GM19239 (cell line): ENCODE measurements around the gene JADE2.
A peak's percentile ranks its signal among the peaks of the same experiment; 100 is the strongest.
"Not testable (repeated sequence)": the region's sequence is repeated elsewhere in the genome, so short reads cannot be mapped to it uniquely, and the experiment has no call there.

ENCODE experiments used
- DNase-seq: peaks from one replicate; pipeline ENCODE4 v3.0.0; 2011; ENCODE audit warnings: low spot score; ENCODE audit not compliant: insufficient read length
- FAIRE-seq: peaks from 2 replicates; lab custom pipeline; 2011; peaks lifted over from hg19 to GRCh38; lab: Jason Lieb, UNC

Gene JADE2

DNA sequence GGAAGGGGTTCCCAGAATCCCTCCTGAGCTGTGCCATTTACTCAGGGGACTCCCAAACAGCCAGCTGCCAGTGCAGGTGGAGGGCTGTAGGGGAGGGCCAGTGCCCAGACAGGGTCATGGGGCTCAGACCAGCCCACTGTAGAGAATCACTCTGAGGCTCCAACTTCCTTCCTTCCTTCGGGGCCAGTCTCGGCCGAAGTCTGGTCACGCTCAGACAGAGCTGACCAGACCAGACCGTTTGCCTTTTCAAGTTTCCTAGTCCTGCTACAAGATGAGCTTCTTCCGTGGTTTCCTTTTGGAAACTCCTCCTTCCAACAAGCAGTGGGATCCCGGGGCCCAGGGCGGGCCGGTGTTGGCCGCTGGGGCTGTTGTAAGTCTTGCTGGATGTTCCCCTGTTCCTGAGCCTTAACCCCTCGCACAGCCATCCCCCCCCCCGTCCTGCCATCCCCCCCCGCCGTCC is 54.6 kb downstream of the JADE2 start:
- DNase-seq (no peak), FAIRE-seq (no peak)

DNA sequence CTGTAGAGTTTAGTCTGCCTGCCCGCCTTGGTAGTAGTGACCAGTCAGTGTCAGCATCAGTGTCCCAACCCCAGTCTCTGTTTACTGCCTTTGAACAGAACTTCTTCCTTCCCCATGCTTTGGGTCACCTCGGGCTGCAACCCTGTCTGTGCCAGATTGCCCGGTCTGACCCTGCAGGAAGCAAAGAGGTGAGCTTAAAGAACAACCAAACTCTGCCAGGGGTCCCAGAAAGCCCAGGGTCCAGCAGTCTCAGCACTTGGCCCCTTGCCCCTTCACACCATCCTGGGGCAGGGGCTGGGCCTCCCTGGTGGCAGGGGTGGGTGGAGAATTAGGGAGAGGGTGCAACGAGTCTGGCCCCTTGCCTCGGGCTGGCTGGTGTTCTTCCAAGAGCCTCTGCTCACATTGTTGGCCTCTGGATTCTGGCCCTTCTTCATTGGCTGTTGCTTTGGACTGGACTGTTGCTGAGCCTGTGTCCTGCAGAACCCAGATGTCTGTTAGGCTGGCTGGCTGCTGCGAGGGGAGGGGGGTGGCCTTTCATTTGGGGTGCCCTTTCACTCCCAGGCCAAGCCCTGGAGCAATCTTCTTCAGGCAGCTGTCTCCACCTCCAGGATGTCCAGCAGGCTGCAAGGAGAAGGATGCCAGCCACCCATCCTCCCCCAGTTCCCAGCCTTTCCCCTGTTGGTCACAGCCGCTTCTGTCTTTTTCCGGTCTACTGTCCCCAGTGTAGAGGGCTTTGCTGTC is 55.9 kb downstream of the JADE2 start:
- FAIRE-seq: no peak
- no peak for DNase-seq

DNA sequence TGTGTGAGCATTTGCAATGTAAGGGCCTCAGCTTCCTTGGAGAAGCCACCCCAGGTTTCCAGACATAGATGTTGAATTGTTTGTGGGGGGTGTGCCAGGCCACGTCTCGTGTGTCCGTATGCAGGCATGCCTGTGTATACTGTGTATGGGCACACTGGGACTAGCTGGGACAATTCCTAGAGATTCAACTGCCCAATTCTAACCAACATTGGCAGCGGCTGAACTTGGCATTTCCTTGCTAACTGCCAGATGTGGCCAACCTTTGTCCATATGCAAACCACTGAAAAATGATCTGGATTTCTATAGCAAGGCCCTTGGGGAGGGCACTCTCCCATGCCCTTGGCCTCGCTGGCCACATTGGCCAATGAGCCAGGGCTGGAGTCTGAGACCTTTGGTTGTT is 56.8 kb downstream of the JADE2 start:
- no peak for FAIRE-seq
- DNase-seq: no peak

DNA sequence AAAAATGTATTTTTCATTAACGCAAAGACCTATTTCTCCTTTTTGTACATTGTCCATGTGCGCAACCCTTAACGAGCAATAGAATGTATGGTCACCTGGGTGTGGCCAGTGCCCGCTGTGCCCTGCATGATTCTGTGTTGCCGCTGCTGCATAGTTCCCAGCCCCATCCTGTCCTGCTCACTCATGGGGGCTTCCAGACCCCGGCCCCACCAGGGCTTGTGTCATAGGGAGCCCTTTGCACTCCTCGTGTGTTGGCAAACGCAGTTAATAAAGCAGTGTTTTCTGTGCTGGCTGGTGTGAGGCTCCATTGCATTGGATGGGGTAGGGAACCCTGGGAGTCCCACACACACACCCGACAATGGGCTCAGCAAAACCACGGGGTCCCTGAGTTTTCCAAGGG is 57.5 kb downstream of the JADE2 start:
- FAIRE-seq (no peak), DNase-seq (no peak)

- no peak for DNase-seq
- no peak for FAIRE-seq
Observed at GRCh38 chr5:134583766-134584165, 58.3 kb downstream of the JADE2 start.

GRCh38 chr5:134584662-134585061 is 59.2 kb downstream of the JADE2 start:
- DNase-seq: no peak
- no peak for FAIRE-seq

GRCh38 chr5:134585966-134586365 is 60.5 kb downstream of the JADE2 start:
- FAIRE-seq (no peak), DNase-seq (no peak)

DNA sequence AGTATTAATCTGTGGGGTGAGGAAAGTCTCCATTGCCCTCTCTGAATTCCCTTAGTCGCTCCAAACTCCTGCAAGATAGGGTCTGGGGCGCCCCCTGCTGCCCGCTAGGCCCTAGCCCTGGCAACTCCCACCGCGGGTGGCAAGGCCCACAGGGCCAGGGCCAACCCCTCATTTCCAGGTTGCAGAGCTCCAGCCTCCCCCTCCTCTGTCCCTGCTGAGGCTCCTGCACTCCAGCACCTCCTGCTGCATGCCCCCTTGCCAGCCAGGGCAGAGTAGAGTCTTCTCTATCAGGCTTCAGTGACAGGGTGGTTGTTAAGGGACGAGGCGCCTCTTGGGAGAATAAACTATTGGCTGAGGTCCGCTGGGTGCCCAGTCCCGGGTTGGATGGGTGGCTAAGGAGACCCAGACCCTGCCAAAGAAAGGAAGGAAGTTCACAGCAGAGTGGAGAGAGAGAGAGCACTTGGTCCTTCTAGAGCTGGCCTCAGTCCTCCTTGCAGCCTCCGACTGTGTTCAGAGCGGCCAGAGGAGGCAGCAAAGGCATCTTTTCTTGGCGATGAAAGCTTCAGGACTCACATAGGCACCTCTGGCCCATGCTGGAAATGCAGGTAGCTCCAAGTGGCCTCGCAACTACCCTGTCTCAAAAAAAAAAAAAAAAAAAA is 61.5 kb downstream of the JADE2 start:
- peak; percentile 88 for FAIRE-seq
- DNase-seq: peak; percentile 66

DNA sequence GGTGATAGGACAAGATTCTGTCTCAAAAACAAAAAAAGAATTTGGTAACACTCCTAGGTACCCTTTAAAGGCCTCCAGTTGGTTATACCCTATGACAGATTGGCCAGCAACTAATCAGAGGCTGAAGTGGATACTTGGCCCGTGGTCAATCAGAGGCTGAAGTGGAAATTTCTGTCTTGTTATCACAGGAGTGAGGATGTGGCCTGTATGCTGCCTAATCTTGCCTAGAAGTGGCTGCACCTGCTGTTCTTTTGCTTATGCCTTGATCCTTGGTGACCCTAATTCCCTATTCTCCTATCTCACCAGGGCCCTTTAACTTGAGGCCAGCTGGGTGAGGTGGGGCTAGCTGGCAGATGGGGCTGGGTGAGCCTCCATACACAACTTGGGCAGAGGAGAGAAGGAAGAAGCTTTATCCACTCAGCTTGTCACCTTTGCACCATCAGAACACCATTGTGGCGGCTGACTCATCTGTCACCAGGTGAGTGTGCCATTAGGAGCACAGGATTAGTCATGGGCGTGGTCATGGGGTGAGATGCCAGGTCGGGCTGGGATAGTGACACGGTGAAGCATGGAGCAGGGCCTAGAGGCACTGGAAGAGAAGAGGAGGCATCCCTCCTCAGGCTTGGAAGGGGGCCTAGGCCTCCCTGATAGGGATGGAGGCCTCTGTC is 65.7 kb downstream of the JADE2 start:
- DNase-seq: no peak
- no peak for FAIRE-seq

- no peak for DNase-seq
- peak; percentile 44 for FAIRE-seq
Observed at GRCh38 chr5:134592141-134592746, 66.8 kb downstream of the JADE2 start.

DNA sequence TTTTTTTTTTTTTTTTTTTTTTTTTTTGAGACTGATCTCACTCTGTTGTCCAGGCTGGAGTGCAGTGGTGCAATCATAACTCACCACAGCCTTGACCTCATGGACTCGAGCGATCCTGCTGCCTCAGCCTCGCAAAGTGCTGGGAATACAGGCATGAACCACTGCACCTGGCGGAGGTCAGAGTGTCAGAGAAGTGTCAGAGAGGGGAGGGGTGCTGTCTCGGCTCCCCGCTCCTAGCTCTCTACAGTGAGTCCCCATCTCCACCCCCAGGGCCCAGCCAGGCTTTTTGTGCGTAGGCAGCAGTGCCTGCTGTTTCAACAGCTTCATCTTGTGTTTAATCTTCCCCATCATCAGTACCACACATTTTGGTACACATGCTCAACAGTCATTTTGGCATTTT is 68.9 kb downstream of the JADE2 start:
- FAIRE-seq (no peak), DNase-seq (no peak)

- FAIRE-seq (peak; percentile 63), DNase-seq (no peak)
Observed at GRCh38 chr5:134594797-134595457, 69.5 kb downstream of the JADE2 start.

DNA sequence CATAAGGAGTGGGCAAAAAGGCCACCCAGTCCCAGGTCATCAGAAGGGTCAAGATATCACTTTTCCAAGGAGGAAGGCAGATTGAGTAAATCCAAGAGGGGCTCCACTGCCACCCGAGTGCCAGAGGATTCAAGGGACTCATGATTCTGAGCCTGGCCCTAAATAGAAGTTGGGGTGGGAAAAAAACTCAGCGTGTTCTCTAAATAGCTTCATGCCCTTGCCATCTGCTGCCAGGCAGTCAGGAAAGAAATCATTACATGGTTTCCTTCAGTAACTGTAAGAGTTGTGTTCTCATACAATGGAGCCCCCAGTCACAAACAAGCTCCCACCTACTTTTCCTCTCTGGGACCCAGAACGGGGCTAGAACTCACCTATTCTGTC is 70.0 kb downstream of the JADE2 start:
- FAIRE-seq (peak; percentile 37), DNase-seq (no peak)

DNA sequence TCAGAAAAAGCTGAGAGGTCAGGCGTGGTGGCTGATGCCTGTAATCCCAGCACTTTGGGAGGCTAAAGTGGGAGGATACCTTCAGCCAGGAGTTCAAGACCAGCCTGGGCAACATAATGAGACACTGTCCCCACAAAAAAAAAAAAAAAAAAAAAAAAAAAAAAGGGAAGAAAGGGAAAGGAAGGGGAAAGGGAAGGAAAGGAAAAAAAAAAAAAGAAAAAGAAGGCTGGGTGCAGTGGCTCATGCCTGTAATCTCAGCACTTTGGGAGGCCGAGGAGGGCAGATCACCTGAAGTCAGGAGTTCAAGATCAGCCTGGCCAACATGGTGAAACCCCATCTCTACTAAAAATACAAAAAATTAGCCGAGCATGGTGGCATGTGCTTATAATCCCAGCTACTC is 74.3 kb downstream of the JADE2 start:
- FAIRE-seq, DNase-seq: not testable (repeated sequence)

DNA sequence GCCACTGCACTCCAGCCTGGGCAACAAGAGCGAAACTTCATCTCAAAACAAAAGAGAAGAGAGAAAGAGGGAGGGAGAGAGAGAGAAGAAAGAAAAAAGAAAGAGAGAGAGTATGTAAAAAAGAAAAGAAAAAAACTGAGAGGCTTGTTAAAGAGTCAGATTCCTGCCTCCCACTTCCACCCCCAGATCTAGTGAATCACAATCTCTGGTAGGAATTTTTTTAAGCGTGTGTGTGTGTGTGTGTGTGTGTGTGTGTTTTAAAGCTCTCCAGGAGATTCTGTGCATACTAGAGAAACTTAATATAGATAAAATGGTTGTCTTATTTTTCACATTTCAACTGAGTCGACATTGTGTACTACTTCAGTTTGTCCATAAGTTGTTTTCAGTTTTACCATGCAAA is 75.1 kb downstream of the JADE2 start:
- DNase-seq (no peak), FAIRE-seq (no peak)

GRCh38 chr5:134603059-134603458 is 77.6 kb downstream of the JADE2 start:
- DNase-seq (no peak), FAIRE-seq (peak; percentile 83)

- peak; percentile 84 for FAIRE-seq
- DNase-seq: no peak
Observed at GRCh38 chr5:134604908-134605307, 79.4 kb downstream of the JADE2 start.

- FAIRE-seq: no peak
- no peak for DNase-seq
Observed at GRCh38 chr5:134606726-134607125, 81.3 kb downstream of the JADE2 start.

GRCh38 chr5:134608555-134608954 is 83.1 kb downstream of the JADE2 start:
- no peak for FAIRE-seq

GRCh38 chr5:134609232-134609851 is 83.9 kb downstream of the JADE2 start:
- FAIRE-seq (peak; percentile 91), DNase-seq (no peak)

More at GRCh38 chr5:134608555-134608954, 83.1 kb downstream of the JADE2 start:
- no peak for DNase-seq
